ENCODE data around the gene ABCC1.
"Not testable (repeated sequence)": the region's sequence is repeated elsewhere in the genome, so short reads cannot be mapped to it uniquely, and the experiment has no call there.

The ABCC1 gene

GRCh38 chr16:15942931-15943690, 6.3 kb upstream of the ABCC1 start:
- no peak for DNase-seq (ENCODE audit: extremely low spot score, insufficient read length, low read depth)
- FAIRE-seq: no peak

DNA sequence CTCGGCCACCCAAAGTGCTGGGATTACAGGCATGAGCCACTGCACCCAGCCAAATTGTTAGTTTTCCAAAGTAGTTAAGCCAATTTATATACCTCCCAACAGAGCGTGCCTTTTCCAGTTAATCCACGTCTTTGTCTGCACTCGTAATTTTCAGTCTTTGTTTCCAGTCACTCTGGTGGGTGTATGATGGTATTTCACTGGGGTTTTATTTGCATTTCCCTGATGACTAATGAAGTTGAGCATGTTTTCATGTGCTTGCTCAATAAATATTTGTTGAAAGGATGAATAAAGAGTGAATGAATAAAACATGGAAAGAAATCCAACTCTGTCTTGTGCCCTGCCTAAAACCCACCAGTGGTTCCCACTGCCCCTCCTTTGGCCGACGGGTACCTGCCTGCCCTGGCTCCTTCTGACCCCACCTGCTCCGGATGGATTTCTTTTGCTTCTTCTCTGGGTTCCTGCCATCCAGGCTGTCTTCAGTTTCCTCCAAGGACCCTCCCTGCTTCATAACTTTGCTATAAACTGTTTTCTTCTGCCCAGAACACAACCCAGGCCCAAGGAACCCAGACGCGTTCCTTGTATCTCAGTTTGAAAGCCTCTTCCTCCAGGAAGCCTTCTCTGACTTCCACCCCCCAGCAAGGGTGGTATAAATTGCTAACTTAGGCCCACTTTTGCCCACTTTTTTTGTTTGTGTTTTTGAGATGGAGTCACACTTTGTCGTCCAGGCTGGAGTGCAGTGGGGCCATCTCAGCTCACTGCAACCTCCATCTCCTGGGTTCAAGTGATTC, 3.0 kb upstream of the ABCC1 start:
- DNase-seq (ENCODE audit: extremely low spot score, insufficient read length, low read depth): no peak

DNA sequence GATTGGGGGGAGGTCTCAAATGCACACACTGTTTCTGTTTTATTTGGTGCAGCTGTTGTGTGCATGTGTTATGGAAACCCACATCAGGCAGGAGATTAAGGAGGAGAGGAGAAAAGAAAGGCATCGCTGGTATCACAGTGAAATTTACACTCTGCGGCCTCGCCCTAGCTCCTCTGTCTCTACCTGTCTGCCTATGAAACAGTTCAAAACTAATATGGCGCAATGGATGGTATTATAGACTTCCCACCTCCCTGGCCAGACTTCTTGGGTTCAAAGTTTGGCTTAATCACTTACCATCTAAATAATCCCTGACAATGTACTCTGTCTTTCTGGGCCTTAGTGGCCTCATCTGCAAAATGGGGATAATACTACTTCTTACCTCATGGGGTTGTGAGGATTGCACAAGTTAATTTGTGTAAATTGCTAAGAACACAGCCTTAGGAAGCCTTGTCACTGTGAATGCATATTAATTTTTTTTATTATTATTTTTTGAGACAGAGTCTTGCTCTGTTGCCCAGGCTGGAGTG, 1.4 kb upstream of the ABCC1 start:
- DNase-seq (ENCODE audit: extremely low spot score, insufficient read length, low read depth) (no peak), FAIRE-seq (no peak)

More for the DNA sequence above, 3.0 kb upstream of the ABCC1 start:
- FAIRE-seq: no peak

DNA sequence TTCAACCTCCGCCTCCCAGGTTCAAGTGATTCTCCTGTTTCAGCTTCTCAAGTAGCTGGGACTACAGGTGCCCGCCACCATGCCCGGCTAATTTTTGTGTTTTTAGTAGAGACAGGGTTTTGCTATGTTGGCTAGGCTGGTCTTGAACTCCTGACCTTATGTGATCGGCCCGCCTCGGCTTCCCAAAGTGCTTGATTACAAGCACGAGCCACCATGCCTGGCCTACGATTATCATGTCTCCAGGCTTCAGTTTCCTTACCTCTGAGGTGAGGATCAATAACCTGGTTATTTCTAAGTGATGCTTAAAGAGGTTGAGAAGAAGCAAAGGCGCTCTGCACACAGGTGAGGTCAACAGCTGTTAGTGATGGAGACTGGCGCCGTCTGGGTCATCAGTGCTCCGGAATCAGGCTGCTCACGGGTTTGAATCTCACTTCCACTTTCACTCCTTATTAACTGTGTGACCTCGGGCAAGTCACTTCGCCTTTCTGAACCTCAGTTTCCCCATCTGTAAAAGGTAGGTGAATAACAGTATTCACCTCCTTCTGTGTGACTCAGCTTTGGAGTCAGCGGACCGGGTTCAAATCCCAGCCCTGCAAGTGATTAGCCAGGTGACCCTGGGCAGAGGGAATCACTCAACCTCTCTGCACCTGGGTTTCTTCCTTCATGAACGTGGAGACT, 745 bp upstream of the ABCC1 start:
- FAIRE-seq (peak; percentile 60), DNase-seq (ENCODE audit: extremely low spot score, insufficient read length, low read depth) (no peak)

- DNase-seq (ENCODE audit: extremely low spot score, insufficient read length, low read depth): no peak
- FAIRE-seq: peak; percentile 31
These were observed 892 bp downstream of the ABCC1 start for GRCh38 chr16:15950161-15950854.

DNA sequence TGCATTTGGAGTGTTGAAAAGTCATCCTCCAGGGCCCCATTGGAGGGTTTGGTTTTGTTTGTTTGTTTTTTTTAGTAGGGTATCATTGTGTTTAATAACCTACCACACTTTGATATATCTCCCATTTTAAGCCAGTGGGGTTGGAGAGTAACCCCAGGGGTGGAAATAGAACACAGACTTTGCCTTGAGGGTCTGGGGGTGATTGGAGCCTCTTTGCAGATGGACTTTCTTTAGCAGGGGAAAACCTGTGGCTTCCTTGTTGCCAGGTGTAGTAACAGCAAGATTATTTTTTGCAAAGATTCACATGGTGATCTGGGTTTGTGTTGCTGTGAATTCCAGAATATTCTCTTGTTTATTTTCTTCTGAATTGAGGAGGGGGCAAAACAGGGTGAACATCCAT, 1.5 kb downstream of the ABCC1 start:
- FAIRE-seq (no peak), DNase-seq (ENCODE audit: extremely low spot score, insufficient read length, low read depth) (no peak)

DNA sequence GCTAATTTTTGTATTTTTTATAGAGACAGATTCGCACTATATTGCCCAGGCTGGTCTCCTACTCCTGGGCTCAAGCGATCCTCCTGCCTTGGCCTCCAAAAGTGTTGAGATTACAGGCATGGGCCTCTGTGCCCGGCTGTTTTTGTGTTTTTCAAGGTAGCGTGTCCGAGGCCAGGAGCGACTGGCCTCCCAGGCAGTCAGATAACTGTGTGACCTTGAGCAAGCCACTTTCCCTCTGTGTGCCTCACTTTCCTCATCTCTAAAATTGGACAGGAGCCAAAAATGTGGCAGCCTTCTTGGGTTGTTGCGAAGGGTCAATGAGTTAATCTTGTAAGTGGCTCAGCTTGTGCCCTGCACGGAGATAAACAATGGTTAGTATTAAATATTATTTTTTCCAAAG, 2.4 kb downstream of the ABCC1 start:
- no peak for FAIRE-seq
- no peak for DNase-seq (ENCODE audit: extremely low spot score, insufficient read length, low read depth)

DNA sequence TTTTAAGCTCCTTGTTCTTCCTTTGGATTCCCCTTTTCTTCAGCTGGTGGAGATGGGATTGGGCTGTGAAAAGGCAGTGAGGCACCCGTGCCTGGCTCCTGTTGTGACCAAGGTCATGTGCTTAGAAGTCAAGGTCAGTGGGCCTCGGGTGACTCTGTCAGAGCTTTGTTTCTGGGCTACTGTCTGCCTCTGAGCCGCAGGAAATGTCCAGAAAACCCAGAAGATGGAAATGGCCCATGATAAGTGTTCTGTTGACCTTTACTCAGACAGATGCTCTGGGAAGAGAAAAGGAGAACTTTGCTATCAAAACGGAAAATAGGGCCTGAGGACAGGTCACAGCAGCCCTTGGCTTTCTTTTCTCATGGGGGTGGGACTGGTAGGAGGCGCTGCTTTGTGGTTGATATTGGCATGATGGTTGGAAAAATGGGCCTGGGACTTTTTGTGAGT, 2.9 kb downstream of the ABCC1 start:
- DNase-seq (ENCODE audit: extremely low spot score, insufficient read length, low read depth) (no peak), FAIRE-seq (no peak)

DNA sequence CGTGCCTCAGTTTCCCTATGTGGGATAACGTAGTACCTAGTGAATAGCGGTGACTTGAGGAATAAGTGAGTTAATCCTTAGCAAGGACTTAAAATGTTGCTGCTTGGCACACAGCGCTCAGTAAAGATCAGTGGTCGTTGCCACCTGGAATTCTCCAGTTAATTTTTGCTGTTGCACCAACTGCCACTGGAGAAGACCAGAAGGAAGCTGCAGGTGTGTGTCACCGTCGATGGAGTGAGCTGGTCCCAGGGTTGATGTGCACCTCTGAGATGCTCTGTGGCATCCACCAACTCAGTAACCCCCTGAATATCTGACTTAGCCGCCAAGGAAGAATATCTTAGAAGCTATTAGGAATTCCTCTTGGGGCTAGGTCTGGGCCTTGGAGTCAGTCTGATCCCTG, 4.1 kb downstream of the ABCC1 start:
- DNase-seq (ENCODE audit: extremely low spot score, insufficient read length, low read depth): no peak
- FAIRE-seq: no peak

DNA sequence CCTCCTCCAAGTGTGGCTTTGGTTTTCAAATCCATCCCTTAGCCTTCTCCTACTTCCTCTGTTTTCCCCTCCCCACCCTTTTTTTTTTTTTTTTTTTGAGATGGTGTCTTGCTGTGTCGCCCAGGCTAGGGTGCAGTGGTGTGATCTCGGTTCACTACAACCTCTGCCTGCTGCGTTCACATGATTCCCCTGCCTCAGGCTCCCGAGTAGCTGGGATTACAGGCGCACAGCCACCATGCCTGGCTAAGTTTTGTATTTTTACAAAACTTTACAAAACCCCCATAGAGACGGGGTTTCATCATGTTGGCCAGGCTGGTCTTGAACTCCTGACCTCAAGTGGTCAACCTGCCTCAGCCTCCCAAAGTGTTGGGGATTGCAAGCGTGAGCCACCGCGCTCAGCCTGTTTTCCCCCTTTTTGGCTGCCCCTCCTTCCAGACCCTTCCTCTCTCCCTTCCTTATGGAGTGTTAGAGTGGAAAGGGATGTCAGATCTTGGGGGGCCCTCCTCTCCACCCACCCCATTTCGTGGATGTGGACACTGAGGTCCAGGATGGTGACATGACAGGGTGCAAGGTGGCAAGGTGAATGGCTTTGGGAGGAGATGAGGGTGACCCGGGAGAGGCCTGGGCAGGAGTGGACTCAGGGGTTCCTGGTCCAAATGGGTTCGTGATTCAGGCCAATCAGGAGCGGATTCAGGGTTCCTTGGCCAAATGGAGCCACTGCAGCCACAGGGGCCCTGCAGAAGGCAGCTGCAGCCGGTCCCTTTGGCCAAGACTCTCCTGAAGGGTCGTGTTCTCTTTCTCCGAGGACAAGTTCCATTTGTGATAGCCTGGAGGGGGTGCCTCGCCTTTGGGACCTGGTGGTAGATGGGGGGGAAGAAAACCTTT, 4.8 kb downstream of the ABCC1 start:
- DNase-seq (ENCODE audit: extremely low spot score, insufficient read length, low read depth): no peak
- no peak for FAIRE-seq

- FAIRE-seq (no peak), DNase-seq (ENCODE audit: extremely low spot score, insufficient read length, low read depth) (no peak)
These were observed 5.4 kb downstream of the ABCC1 start for GRCh38 chr16:15954814-15955151.

DNA sequence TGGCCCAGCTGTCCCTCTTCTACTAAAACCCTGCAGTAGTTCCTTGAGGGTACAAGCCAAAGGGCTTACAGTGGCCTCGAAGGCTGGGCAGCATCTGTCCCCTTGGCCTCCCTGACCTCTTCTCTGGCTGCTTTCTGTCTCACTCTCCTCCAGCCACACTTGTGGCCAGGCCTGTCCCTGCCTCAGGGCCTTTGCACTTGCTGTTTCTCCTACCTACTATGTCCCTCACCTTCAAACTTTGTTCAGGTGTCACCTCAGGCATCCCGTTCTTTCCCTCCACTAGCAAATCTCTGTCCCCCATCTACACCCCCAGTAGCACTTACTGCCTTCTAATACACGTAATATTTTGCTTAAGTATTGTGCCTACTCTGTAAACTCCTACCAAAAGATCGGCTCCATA, 6.0 kb downstream of the ABCC1 start:
- DNase-seq (ENCODE audit: extremely low spot score, insufficient read length, low read depth) (no peak), FAIRE-seq (no peak)

DNA sequence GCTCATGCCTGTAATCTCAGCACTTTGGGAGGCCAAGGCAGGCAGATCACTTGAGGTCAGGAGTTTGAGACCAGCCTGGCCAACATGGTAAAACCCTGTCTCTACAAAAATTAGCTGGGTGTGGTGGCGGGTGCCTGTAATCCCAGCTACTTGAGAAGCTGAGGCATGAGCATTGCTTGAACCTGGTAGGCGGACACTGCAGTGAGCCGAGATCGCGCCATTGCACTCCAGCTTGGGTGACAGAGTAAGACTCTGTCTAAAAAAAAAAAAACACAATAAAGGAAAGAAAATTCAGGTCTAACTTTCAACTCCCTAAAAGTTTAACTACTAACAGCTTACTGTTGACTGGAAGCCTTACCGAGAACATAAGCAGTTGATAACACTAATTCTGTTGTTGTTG, 6.7 kb downstream of the ABCC1 start:
- not testable (repeated sequence) for FAIRE-seq; DNase-seq (ENCODE audit: extremely low spot score, insufficient read length, low read depth)

DNA sequence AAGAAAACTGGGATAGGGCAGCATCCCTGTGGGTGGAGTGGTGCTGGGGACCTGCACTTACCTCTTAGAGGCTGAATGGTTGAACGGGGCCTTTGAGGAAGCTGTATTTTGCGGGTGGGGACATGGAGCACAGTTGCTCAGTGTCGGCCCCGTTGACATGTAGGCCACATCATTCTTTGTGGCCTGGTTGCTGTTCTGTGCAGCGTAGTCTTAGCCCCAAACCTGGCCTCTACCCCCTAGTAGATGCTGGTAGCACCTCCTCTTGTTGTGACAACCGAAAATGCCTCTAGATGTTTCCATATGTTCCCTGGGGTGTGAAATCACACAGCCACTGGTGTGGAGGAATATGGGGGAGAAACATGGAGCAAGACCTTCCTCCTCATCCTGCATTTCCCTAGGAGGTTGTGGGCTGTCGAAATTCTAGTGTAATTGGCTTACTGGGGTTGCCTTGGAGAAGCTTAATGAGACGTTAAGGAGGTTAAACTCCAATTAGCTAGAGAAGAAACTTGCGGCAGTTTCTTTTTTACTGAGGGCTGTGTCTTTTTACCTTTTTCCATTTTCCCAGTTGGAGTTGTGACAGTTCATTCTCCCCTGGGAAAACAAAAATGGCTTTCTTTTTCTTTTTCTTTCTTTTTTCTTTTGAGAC, 9.4 kb downstream of the ABCC1 start:
- no peak for FAIRE-seq
- DNase-seq (ENCODE audit: extremely low spot score, insufficient read length, low read depth): no peak

- DNase-seq (ENCODE audit: extremely low spot score, insufficient read length, low read depth): no peak
- FAIRE-seq: no peak
These were observed 10.9 kb downstream of the ABCC1 start for GRCh38 chr16:15960124-15960971.

DNA sequence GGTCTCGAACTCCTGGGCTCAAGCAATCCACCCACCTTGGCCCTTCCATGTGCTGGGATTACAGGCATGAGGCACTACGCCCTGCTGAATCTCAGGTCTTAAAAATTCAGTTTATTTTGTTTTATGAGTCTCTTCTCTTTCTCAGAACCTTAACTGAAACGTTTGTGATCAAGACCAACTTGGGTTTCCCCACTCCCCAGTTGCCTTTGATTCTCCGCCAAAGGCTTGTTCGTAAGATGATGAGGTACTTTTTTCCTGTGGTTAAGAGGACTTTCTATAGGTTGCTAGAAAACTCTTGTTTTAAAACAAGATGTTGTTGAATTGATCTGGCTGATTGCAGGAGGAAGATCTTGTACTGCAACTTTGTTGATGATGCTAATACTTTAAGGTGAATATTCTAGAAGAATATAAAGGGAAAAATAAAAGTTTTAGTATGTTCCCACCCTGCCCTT, 11.7 kb downstream of the ABCC1 start:
- FAIRE-seq: peak; percentile 83

GRCh38 chr16:15961571-15962090, 12.2 kb downstream of the ABCC1 start:
- FAIRE-seq (peak; percentile 41), DNase-seq (ENCODE audit: extremely low spot score, insufficient read length, low read depth) (no peak)

More for the DNA sequence above, 11.7 kb downstream of the ABCC1 start:
- peak; percentile 57 for DNase-seq (ENCODE audit: extremely low spot score, insufficient read length, low read depth)
